Embryonic facial prominence (tissue), 1 donor: ENCODE measurements around the gene SDHC.
"Not testable (repeated sequence)": the region's sequence is repeated elsewhere in the genome, so short reads cannot be mapped to it uniquely, and the experiment has no call there.

ENCODE experiments used
- DNase-seq: peaks from one replicate; pipeline ENCODE4 v3.0.0-alpha.2; 2016; ENCODE audit errors: extremely low spot score

The SDHC gene

GRCh38 chr1:161311595-161312181 is 2.5 kb upstream of the SDHC start:
- DNase-seq = no peak

- DNase-seq = no peak
Measured at GRCh38 chr1:161313554-161314200, 504 bp upstream of the SDHC start.

GRCh38 chr1:161315841-161316674 is 1.9 kb downstream of the SDHC start:
- not testable (repeated sequence) for DNase-seq

GRCh38 chr1:161324020-161324419 is 9.8 kb downstream of the SDHC start:
- no peak for DNase-seq

GRCh38 chr1:161330346-161330745 is 16.2 kb downstream of the SDHC start:
- DNase-seq = no peak

GRCh38 chr1:161333166-161333565 is 19.0 kb downstream of the SDHC start:
- no peak for DNase-seq

- no peak for DNase-seq
Measured at GRCh38 chr1:161335796-161336195, 21.6 kb downstream of the SDHC start.

GRCh38 chr1:161342177-161342576 is 28.0 kb downstream of the SDHC start:
- no peak for DNase-seq

GRCh38 chr1:161342821-161343220 is 28.6 kb downstream of the SDHC start:
- no peak for DNase-seq

- no peak for DNase-seq
Measured at GRCh38 chr1:161350671-161351070, 36.5 kb downstream of the SDHC start.

- DNase-seq = no peak
Measured at GRCh38 chr1:161351482-161351881, 37.3 kb downstream of the SDHC start.

GRCh38 chr1:161357073-161357472 is 42.9 kb downstream of the SDHC start:
- no peak for DNase-seq

- DNase-seq = no peak
Measured at GRCh38 chr1:161359291-161359690, 45.1 kb downstream of the SDHC start.

- no peak for DNase-seq
Measured at GRCh38 chr1:161364332-161364731, 50.2 kb downstream of the SDHC start.

- DNase-seq = no peak
Measured at GRCh38 chr1:161365207-161365606, 51.0 kb downstream of the SDHC start.

- no peak for DNase-seq
Measured at GRCh38 chr1:161367684-161368400, 53.7 kb downstream of the SDHC start, which contains the start of gene CFAP126. TSS of gene CFAP126 (minus strand) at chr1:161367876. CDS start at chr1:161367868, 8 bp downstream.

- DNase-seq = no peak
Measured at GRCh38 chr1:161373442-161373841, 59.3 kb downstream of the SDHC start.

GRCh38 chr1:161374373-161374772 is 60.2 kb downstream of the SDHC start:
- DNase-seq = no peak

GRCh38 chr1:161378014-161378413 is 63.8 kb downstream of the SDHC start:
- no peak for DNase-seq

GRCh38 chr1:161379071-161379470 is 64.9 kb downstream of the SDHC start:
- DNase-seq = no peak

- DNase-seq = no peak
Measured at GRCh38 chr1:161381707-161382106, 67.5 kb downstream of the SDHC start.
